B cell (primary cell): ENCODE results near the gene SEMA3G. TPM values are rescaled to one million over a fixed set of nuclear protein-coding genes. Genes with fewer than 3 reads are reported as not detected.

Experiments
- ATAC-seq: fragments of 200-7000 bp; cut with Tn5 transposase; one replicate; pipeline ENCODE4 v1.10.0; 2021; ENCODE audit warnings: low read depth, mild to moderate bottlenecking, moderate number of reproducible peaks, moderate library complexity
- CTCF ChIA-PET: fragments of 350-600 bp; sonication (Branson Sonifier 250); formaldehyde crosslinking; loops from one replicate; lab custom pipeline; 2021; ENCODE audit warnings: antibody characterized with exemption, inconsistent platforms; lab: Charles Lee
- POLR2A ChIA-PET: fragments of 350-600 bp; sonication (Branson Sonifier 250); formaldehyde crosslinking; loops from one replicate; lab custom pipeline; 2021; ENCODE audit warnings: antibody characterized with exemption; lab: Charles Lee
- DNase-seq: peaks from one replicate; pipeline ENCODE4 v3.0.0; 2013
- H2AFZ ChIP-seq: 2 replicates; pipeline ENCODE4 v1.6.1; 2012; ENCODE audit warnings: mild to moderate bottlenecking, low read depth, low read length; ENCODE audit not compliant: insufficient read depth, poor library complexity, severe bottlenecking
- H3K27ac ChIP-seq, 2 donors: 1 replicate in 1 of 2; 2 replicates in 1 of 2; pipeline ENCODE4 v1.5.1; 2012 to 2013; ENCODE audit warnings: low read length in 2 of 2, mild to moderate bottlenecking in 2 of 2, moderate library complexity in 1 of 2
- H3K27me3 ChIP-seq, 4 experiments: fragments of 200-600 bp in 1 of 4; sonication (generic) in 1 of 4; replicated peaks in 1 of 4; 1 replicate in 2 of 4; 2 replicates in 2 of 4; pipeline versions ENCODE4 v1.6.1 to v1.7.0; 2013 to 2016; ENCODE audit warnings: low read length in 3 of 4, mild to moderate bottlenecking in 2 of 4, mixed read lengths in 1 of 4, moderate library complexity in 1 of 4; ENCODE audit not compliant: insufficient read depth in 4 of 4, control insufficient read depth in 3 of 4; ENCODE audit errors: control extremely low read depth in 1 of 4
- H3K36me3 ChIP-seq, 2 experiments: replicated peaks in 1 of 2; 1 replicate in 1 of 2; 2 replicates in 1 of 2; pipeline versions ENCODE4 v1.6.1 to v1.7.1; 2013; ENCODE audit warnings: low read length in 1 of 2; ENCODE audit not compliant: insufficient read depth in 2 of 2, control insufficient read depth in 1 of 2; ENCODE audit errors: control extremely low read depth in 1 of 2, extremely low read depth in 1 of 2
- H3K4me1 ChIP-seq, 2 donors: fragments of 200-600 bp in 1 of 2; sonication (generic) in 1 of 2; 1 replicate in 1 of 2; 2 replicates in 1 of 2; pipeline versions ENCODE4 v1.5.1 to v1.6.1; 2013 to 2017; ENCODE audit warnings: low read length in 2 of 2; ENCODE audit not compliant: control insufficient read depth in 2 of 2, insufficient read depth in 2 of 2
- H3K4me2 ChIP-seq: replicated peaks from 2 replicates; pipeline ENCODE3; 2012; ENCODE audit warnings: mild to moderate bottlenecking, low read depth, low read length; ENCODE audit not compliant: poor library complexity, severe bottlenecking
- H3K4me3 ChIP-seq, 5 experiments: fragments of 200-600 bp in 1 of 5; sonication (generic) in 1 of 5; 1 replicate in 3 of 5; 2 replicates in 2 of 5; pipeline versions ENCODE4 v1.5.1 to v1.7.0; 2011 to 2016; ENCODE audit warnings: low read length in 4 of 5, mild to moderate bottlenecking in 4 of 5, low read depth in 2 of 5, control low read depth in 1 of 5, moderate library complexity in 1 of 5; ENCODE audit not compliant: insufficient read depth in 1 of 5; ENCODE audit errors: control extremely low read depth in 1 of 5, extremely low read depth in 1 of 5
- H3K79me2 ChIP-seq: fragments of 200-600 bp; sonication (generic); one replicate; pipeline ENCODE4 v1.6.0; 2016; ENCODE audit warnings: low read length; ENCODE audit not compliant: control insufficient read depth, insufficient read depth
- H3K9ac ChIP-seq: fragments of 200-600 bp; sonication (generic); 2 replicates; pipeline ENCODE4 v1.6.1; 2017; ENCODE audit warnings: mild to moderate bottlenecking, low read length, moderate library complexity
- H3K9me3 ChIP-seq, 3 donors: one replicate each; pipeline versions ENCODE4 v1.6.1 to v1.7.1; 2013; ENCODE audit warnings: low read length in 2 of 3; ENCODE audit not compliant: control insufficient read depth in 2 of 3, insufficient read depth in 1 of 3; ENCODE audit errors: control extremely low read depth in 1 of 3
- H4K20me1 ChIP-seq: 2 replicates; pipeline ENCODE4 v1.6.0; 2012; ENCODE audit warnings: mild to moderate bottlenecking, low read length; ENCODE audit not compliant: insufficient read depth, control insufficient read depth, poor library complexity, severe bottlenecking
- H3K27ac Mint-ChIP-seq: one replicate; pipeline ENCODE4 v1.8.0; 2021; ENCODE audit warnings: mixed read lengths
- H3K27me3 Mint-ChIP-seq: one replicate; pipeline ENCODE4 v1.8.0; 2021; ENCODE audit warnings: mixed read lengths
- H3K4me1 Mint-ChIP-seq: one replicate; pipeline ENCODE4 v1.8.0; 2021; ENCODE audit warnings: mixed read lengths
- H3K4me3 Mint-ChIP-seq: one replicate; pipeline ENCODE4 v1.8.0; 2021; ENCODE audit warnings: mixed read lengths
- H3K9me3 Mint-ChIP-seq: one replicate; pipeline ENCODE4 v1.8.0; 2022; ENCODE audit warnings: mixed read lengths; ENCODE audit not compliant: insufficient read depth
- CTCF ChIP-seq: fragments of 200-600 bp; IDR thresholded peaks from one replicate; pipeline ENCODE4 v1.8.0; 2022; ENCODE audit warnings: antibody characterized with exemption, mild to moderate bottlenecking
- EZH2 ChIP-seq: IDR thresholded peaks from 2 replicates; pipeline ENCODE4 v1.6.1; 2012; ENCODE audit warnings: borderline replicate concordance, low read depth, mild to moderate bottlenecking, moderate library complexity, low read length; ENCODE audit not compliant: insufficient read depth, poor library complexity, severe bottlenecking
- WGBS: methylation state at CpG from one replicate; pipeline ENCODE4 v1.1.5; 2013; ENCODE audit warnings: missing lambda C conversion rate; ENCODE audit not compliant: insufficient coverage; 5-methylcytosine and 5-hydroxymethylcytosine counted together
- intact Hi-C: fragments of 100-400 bp; cut with micrococcal nuclease; formaldehyde crosslinking; loops from one replicate; pipeline ENCODE4 v1.10.0; 2022
- polyA plus RNA-seq: library from polyadenylated mRNA; depleted of rRNA; stranded (reverse); fragments of >200 nt; gene quantifications from 2 replicates; pipeline ENCODE4 v1.2.3, GENCODE V29; 2012
- total RNA-seq, 2 donors: library from RNA; stranded (reverse); fragments of 120-200 nt in 1 of 2; gene quantifications; 1 replicate in 1 of 2; 2 replicates in 1 of 2; pipeline versions ENCODE4 v1.2.3 to v1.2.4, GENCODE V29; 2013 to 2022

SEMA3G gene
- total and polyA plus RNA-seq, 2 donors (not counting 1 experiment from before 2014, with no cell fraction given) = 0.10 to 0.42 TPM

- no peak overlapping the region for H3K27ac Mint-ChIP-seq
- Histone ChIP-seq H2AFZ (no peak overlapping the region), H3K9me3 (no peaks in the 10 kb centered on the region), H3K4me2 (no peak overlapping the region), H3K27ac (no peak overlapping the region), H3K4me1 (no peaks in the 10 kb centered on the region), H3K9ac (no peak overlapping the region), H3K27me3 (no peaks in the 10 kb centered on the region), H3K79me2 (no peaks in the 10 kb centered on the region), H3K4me3 (no peak overlapping the region), H4K20me1 (no peaks in the 10 kb centered on the region), H3K36me3 (peaks cover 2 to 72% of the 10 kb centered on the region in 2 experiments)
- H3K4me3 Mint-ChIP-seq = no peak overlapping the region
- 99% methylated on average over 15 of the region's 27 CpGs for WGBS
- no peaks in the 10 kb centered on the region for H3K27me3 Mint-ChIP-seq
- intact Hi-C loops = no loop called here
- ATAC-seq (no peak), DNase-seq (no peak)
- H3K9me3 Mint-ChIP-seq = no peaks in the 10 kb centered on the region
- no peaks in the 10 kb centered on the region for H3K4me1 Mint-ChIP-seq
- TF ChIP-seq EZH2 (no peak), CTCF (no peak)
- POLR2A ChIA-PET = no interaction called here
- CTCF ChIA-PET = no interaction called here
Measured at GRCh38 chr3:52480768-52481715, 36.1 kb upstream of the SEMA3G start.

GRCh38 chr3:52479877-52480575, 35.1 kb upstream of the SEMA3G start:
- Histone ChIP-seq H3K9ac (no peak overlapping the region), H2AFZ (no peak overlapping the region), H3K9me3 (no peaks in the 10 kb centered on the region), H3K4me1 (no peaks in the 10 kb centered on the region), H3K27ac (no peak overlapping the region), H3K4me2 (no peak overlapping the region), H4K20me1 (no peaks in the 10 kb centered on the region), H3K27me3 (no peaks in the 10 kb centered on the region), H3K79me2 (no peaks in the 10 kb centered on the region), H3K4me3 (no peak overlapping the region), H3K36me3 (peaks cover 2 to 70% of the 10 kb centered on the region in 2 experiments)
- ATAC-seq = no peak
- POLR2A ChIA-PET = no interaction called here
- Mint-ChIP-seq H3K27ac (no peak overlapping the region), H3K4me1 (no peaks in the 10 kb centered on the region), H3K4me3 (no peak overlapping the region), H3K9me3 (no peaks in the 10 kb centered on the region), H3K27me3 (no peaks in the 10 kb centered on the region)
- TF ChIP-seq EZH2 (no peak), CTCF (no peak)
- intact Hi-C loops = no loop called here
- CTCF ChIA-PET = interaction anchor here (1.0 kb wide), 1 partner anchor 14 kb away, joined by 3 read pairs; no protein-coding TSS in a partner anchor
- 99% methylated on average over 12 of the region's 16 CpGs for WGBS
- DNase-seq = no peak
